ENCODE results near the gene DST.

DST gene

GRCh38 chr6:56478202-56478601 lies 164.5 kb downstream of the DST start:
- no peak for DNase-seq

DNA sequence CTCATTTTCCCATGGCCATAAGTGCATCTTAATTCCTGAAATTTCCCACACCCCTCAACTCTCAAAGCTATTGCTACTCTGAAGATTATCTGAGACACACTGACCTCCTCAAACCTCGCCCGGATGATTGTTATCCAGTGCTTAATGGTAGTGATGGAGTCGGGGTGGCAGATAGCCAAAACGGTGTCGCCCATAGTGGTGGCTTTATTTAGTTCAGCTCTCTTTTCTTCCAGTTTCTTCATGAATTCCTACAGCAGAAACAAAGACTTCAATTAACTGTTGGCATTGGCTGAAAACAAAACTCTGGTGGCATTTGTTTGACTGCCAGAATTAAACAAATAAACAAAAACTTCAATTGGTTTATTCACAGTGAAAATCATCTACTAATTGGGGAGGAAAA lies 165.4 kb downstream of the DST start:
- DNase-seq, result no peak

- no peak for DNase-seq
Measured at GRCh38 chr6:56475736-56476457, 166.8 kb downstream of the DST start.

- DNase-seq, result no peak
Measured at GRCh38 chr6:56474532-56474931, 168.2 kb downstream of the DST start.

GRCh38 chr6:56463443-56463842 lies 179.2 kb downstream of the DST start:
- no peak for DNase-seq

DNA sequence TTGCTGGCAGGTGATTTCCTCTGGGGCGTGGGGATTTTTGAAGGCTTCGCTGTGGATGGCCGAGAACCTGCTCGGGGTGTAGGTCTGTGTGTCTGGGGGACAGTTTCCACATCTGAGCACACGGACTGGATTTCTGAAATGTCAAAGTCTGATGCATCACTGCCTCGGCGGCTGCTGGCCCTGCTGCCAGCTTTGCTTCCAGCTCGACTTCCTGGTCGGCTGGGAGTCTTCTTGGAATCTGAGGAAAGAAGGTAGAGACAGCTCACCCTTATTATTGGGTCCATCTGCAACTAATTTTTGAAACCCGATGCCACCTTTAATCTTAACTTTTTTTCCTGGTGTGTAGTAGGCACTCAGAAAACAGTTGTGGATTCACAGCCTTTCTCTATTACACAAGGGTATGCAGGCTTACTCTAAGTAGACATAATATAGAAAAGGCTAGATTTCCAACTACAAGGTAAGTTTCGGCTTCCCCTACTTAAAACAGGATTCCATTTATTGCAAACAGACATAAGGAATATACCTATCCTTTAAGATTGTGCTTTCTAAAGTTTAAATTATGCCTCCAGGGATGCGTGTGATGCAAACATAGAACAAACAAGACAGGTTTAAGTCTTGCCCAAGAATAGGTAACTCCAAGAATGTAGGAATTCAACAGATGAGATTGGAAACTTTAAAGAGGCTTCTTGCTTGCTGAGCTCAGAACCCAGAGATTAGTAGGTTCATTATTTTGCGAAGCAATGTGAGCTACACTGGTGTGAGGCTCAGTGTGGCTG lies 183.5 kb downstream of the DST start:
- no peak for DNase-seq

DNA sequence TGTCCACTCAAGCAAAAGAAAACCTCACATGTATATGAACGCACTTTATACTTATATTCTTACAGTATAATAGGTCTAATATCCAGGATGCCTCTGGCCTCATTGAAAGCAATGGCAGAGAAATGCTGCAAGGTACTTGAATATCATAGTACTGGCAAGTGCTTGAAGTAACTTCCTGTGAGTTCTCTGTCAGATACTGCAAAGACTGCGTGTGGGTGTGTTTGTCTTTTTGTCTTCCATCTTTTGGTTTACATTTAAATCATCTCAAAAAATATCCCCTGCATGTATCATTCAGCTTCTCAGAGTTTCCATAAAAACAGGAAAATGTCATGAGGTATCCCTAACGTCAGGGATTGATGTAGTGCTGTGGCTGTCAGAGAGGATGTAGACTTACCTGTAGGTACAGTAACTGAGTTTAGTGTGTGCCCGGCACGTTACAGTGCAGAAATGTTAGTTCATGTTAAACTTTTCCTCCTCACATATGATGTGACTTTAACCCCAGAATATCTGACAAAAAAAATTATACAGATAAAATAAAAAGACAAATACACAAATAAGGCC lies 184.3 kb downstream of the DST start:
- no peak for DNase-seq

DNA sequence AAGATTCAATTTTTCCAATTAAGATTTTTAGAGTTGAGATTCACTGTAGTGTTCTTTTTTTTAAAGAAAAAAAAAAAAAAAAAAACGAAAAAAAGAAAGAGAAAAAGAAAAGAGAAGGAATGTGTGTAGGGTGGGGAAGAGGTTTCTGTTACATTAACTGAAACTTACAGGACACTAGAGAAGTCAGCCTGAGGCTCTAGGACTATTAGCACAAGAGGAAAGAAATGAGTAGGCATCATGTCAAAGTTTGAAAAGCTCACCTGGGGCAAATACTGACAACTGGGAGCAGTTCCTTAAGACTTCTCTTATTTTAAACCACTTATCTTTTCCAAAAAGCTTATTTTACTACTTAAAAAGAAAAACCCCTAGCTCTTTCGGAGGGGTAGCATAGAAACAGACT lies 185.9 kb downstream of the DST start:
- DNase-seq, result no peak

DNA sequence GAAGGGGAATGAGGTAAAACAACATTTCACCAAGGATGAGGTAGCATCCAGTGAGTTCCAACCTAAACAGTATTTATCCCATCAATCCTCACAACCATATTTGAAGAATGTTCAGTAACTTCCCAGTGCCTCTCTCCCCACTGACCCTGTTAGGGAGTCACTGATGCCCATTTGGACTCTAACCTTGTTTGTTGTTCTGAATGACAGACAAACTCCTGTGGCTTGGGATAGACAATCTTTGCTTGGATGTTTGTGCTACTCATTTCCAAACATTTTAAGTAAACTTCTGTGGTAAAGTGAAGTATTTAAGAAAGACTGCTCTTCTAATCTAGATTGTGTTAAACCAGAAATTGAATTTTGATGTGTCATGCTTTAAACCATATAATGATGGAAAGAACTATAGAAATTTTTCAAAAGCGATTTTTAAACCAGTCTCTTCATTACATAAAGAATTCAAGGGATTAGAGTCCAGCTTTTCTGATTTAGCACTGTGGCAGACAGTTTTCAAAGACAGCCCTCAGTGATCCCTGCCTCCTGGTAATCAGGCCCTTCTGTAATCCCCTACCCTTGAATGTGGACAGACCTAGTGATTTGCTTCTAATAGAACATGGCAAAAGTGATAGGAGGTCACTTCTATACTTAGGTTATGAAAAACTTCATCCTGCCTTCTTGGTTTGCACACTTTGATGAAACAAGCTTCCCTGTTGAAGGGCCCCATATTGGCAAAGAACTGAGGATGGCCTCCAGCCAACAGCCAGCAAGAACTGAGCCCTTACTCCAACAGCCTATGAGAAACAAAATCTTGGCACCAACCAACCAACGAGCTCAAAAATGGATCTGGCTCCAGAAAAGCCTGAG lies 191.6 kb downstream of the DST start:
- DNase-seq, result no peak

- DNase-seq, result no peak
Measured at GRCh38 chr6:56450376-56450775, 192.3 kb downstream of the DST start.

GRCh38 chr6:56448046-56448445 lies 194.6 kb downstream of the DST start:
- DNase-seq, result no peak

- DNase-seq, result no peak
Measured at GRCh38 chr6:56445818-56446217, 196.9 kb downstream of the DST start.

DNA sequence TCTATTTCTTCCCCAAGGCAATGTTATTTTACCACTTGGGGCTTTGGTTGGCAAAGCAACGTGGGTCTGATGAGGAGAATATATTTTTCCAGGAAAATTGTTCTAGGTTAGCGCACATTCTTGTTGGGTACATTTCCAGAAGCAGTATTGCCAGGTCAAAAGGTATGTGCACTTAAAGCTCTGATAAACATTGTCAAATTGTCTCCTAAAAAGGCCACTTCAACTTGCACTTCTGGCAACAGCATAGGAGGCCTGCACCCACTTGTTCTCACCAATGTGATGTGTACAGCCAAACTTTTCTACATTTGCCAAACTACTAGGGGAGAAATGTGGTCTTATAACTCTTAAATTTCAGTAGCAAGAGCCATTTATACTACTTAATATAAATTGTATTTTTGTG lies 197.8 kb downstream of the DST start:
- DNase-seq, result no peak

- DNase-seq, result no peak
Measured at GRCh38 chr6:56440551-56440981, 202.1 kb downstream of the DST start.

- DNase-seq, result no peak
Measured at GRCh38 chr6:56437171-56437900, 205.4 kb downstream of the DST start.

GRCh38 chr6:56435754-56436153 lies 206.9 kb downstream of the DST start:
- DNase-seq, result no peak

- DNase-seq, result no peak
Measured at GRCh38 chr6:56435326-56435725, 207.4 kb downstream of the DST start.

GRCh38 chr6:56434606-56435005 lies 208.1 kb downstream of the DST start:
- no peak for DNase-seq

GRCh38 chr6:56433119-56433518 lies 209.6 kb downstream of the DST start:
- DNase-seq, result no peak

DNA sequence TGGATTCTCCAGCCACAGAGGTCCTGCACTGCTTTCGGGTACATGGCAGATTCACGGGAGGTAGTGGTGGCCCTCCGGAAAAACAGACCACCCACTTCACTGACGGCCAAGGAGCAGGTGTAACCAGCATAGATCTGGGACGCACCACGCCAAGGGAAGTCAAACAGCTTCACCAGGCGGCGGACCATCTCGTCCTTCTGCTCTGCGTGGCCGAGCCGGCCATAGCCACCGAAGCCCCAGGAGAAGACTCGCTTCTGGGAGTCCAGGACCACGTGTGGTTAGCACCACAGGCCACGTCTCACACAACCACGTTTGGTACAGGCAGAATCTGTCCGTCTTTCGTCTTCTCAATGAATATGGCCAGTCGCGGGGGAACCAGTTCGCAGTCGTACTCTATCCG lies 210.5 kb downstream of the DST start:
- no peak for DNase-seq

DNA sequence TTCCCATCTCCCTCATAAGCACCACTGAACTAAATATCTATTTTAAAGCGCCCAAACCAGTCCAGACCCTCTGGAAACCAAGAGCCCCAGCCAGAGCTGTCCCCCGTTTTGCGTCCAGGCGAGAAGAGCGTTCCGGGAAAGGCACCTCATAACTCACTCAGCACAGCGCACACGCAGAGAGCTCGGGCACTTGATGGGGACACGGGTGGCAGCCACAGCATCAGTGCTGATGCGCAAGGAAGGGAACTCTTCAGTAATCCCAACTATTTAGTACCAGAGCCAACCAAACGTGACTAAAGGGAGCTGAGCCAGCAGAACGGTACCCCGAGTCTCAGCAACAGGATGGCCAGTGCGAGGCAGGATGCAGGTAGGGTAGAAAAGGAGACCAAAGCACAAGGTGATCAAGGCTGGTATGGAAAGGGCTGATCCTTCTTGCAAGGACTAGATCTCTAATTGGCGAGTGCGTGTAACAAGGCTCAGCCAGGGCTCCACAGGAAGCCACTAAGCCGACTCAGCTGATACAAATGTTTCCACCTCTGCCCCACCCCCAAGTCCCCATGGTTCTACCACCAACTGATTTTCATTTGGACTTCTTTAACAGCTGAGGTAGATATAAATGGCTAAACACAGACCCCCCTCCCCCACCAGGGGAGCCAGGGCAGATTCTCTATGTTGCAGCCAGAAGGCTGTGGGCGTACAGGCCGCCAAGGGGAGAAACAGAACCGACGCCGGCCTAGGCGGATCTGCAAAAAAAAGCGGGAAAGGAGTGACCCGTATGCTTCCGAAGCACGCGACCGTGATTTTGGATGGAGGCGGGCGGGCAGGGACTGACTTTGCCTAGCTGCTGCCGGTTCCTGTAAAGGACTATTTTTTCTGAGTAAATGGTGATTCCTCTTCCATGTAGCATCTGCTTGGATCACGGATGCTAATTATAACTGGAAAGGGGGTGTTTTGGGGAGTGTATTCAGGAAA lies 211.8 kb downstream of the DST start:
- no peak for DNase-seq

All from activated gamma-delta T cell (primary cell).